ENCODE results near the gene OGFOD2.

GRCh38 chr12:122974274-122974891, 661 bp upstream of the OGFOD2 start:
- TF ChIP-seq, protein P1, sequence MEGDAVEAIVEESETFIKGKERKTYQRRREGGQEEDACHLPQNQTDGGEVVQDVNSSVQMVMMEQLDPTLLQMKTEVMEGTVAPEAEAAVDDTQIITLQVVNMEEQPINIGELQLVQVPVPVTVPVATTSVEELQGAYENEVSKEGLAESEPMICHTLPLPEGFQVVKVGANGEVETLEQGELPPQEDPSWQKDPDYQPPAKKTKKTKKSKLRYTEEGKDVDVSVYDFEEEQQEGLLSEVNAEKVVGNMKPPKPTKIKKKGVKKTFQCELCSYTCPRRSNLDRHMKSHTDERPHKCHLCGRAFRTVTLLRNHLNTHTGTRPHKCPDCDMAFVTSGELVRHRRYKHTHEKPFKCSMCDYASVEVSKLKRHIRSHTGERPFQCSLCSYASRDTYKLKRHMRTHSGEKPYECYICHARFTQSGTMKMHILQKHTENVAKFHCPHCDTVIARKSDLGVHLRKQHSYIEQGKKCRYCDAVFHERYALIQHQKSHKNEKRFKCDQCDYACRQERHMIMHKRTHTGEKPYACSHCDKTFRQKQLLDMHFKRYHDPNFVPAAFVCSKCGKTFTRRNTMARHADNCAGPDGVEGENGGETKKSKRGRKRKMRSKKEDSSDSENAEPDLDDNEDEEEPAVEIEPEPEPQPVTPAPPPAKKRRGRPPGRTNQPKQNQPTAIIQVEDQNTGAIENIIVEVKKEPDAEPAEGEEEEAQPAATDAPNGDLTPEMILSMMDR (IDR thresholded peaks at IDR 0.05; ENCODE audit: low read length) = no peak
- no peak for TF ChIP-seq EZH2 (optimal IDR thresholded peaks at IDR 0.05; ENCODE audit: low read depth, low read length)

Measured in MM.1S (cell line).